HAP-1 (cell line): Measurements from ENCODE around the gene CCDC154.
"Not testable (repeated sequence)": the region's sequence is repeated elsewhere in the genome, so short reads cannot be mapped to it uniquely, and the experiment has no call there.

Experiments used
- DNase-seq, 2 experiments: peaks; one replicate each; pipeline ENCODE4 v3.0.0-alpha.2; 2016 to 2020; ENCODE audit warnings: low spot score in 2 of 2
- H3K27me3 ChIP-seq: fragments of 250-450 bp; sonication (Bioruptor Pico); 2 replicates; pipeline ENCODE4 v1.5.1; 2020; ENCODE audit warnings: low read depth, mild to moderate bottlenecking, moderate library complexity
- H3K36me3 ChIP-seq: fragments of 250-450 bp; sonication (Bioruptor Pico); replicated peaks from 2 replicates; pipeline ENCODE4 v1.5.1; 2020; ENCODE audit warnings: mild to moderate bottlenecking
- H3K4me1 ChIP-seq: fragments of 250-450 bp; sonication (Bioruptor Pico); 2 replicates; pipeline ENCODE4 v1.5.1; 2020; ENCODE audit warnings: mild to moderate bottlenecking
- H3K4me3 ChIP-seq: fragments of 250-450 bp; sonication (Bioruptor Pico); 2 replicates; pipeline ENCODE4 v1.5.1; 2020; ENCODE audit warnings: mild to moderate bottlenecking, moderate library complexity
- H3K9me3 ChIP-seq: fragments of 250-450 bp; sonication (Bioruptor Pico); 2 replicates; pipeline ENCODE4 v1.5.1; 2020; ENCODE audit warnings: mild to moderate bottlenecking, moderate library complexity
- in situ Hi-C: fragments of 300-500 bp; cut with MboI; formaldehyde crosslinking; loops from 3 replicates; pipeline ENCODE4 v1.14.3; 2020; ENCODE audit warnings: low sequenced_read_pairs, inconsistent platforms, mixed read lengths

The CCDC154 gene

DNA sequence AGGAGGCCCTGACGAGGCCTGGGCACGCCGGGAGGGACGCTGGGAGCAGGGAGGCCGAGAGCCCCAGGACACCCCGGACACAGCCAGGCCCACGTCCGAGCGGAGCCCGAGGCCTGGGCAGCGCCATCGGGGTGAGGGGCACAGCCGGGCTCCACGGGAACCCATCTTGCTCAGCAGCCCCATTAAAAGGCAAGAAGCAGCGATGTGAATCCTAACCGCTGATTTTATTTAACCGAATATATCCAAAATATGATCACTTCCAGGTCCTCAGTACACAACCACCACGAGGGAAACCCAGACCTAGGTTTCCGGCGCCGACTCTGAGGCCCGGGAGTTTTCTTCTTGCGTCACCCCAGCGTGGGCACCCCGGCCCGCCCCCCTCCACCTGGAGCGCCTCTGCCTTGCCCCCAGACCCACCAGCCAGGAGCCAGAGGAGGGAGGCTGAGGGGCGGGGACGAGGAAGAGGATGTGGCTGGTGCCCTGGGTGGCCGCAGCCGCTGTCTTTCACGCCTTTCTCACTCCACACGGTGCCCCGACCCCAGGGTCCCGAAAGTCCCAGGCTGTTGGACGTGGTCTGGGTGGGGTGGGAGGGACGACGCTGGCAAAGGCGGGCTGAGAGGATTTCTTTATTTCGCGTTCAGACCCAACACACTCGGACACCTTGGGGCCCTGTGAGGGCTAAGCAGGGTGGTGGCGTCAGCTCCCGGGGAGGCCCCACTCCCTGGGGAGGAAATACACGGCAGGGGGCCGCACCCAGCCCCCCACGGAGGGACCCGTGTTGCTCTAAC lies 568 bp upstream of the CCDC154 start:
- H3K9me3 ChIP-seq: no peaks in the 10 kb centered on the region
- peaks cover 2% of the 10 kb centered on the region; the same call in 1 of the 2 replicates for H3K36me3 ChIP-seq
- no peaks in the 10 kb centered on the region for H3K27me3 ChIP-seq
- DNase-seq: no peak
- no peak overlapping the region for H3K4me3 ChIP-seq
- no peaks in the 10 kb centered on the region for H3K4me1 ChIP-seq
- in situ Hi-C loops: no loop called here

DNA sequence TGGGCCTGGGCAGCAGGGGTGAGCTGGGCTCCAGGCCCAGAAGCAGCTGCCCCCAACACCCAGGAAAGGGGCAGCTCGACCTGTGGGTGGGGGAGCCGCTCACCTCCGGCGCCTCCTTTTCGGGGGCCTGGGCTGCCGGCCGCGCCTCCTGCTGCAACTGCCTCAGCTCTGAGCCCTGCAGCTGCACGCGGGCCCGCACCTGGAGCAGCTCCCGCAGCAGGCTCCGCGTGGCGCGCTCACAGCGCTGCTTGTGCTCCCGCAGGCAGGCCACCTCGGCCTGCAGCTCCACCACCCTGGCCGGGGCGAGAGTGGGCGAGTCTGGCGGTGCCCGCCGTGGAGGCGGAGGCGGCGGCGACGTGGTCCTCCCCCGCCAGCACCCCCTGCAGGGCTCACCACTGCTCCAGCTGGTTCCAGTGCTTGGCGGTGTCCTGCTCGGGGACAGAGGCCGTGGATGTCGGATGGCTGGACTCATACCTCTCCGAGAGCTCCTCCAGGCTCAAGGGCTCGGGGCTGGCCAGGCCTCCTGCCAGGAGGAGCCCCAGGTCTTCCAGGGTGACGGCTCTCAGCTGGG lies 868 bp downstream of the CCDC154 start:
- no peak for DNase-seq
- Histone ChIP-seq H3K9me3 (no peaks in the 10 kb centered on the region), H3K27me3 (no peaks in the 10 kb centered on the region), H3K4me1 (no peaks in the 10 kb centered on the region), H3K36me3 (no peaks in the 10 kb centered on the region; the same call in 1 of the 2 replicates), H3K4me3 (no peak overlapping the region)
- in situ Hi-C loops: no loop called here

DNA sequence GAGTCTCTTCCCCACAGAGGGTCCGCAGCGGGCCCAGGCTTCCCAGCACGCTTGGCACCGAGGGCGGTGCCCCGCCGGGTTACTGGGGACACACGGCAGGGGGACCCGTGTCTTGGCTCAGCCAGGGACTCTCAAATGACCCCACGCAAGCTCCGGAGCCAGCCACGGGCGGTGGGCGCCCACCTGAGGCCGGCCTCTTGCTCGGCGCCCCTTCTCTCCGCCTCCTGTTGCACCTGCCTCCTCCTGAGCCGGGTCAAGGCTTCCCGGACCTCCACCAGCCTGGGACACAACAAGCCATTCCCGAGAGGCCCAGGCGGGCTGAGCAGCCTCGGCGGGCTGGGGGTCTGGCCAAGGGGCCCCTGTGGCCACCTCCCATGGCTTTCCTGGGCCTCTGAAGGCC lies 1.7 kb downstream of the CCDC154 start:
- no peak for DNase-seq
- in situ Hi-C loops: no loop called here
- Histone ChIP-seq H3K36me3 (no peaks in the 10 kb centered on the region), H3K4me3 (no peak overlapping the region), H3K9me3 (no peaks in the 10 kb centered on the region), H3K4me1 (no peaks in the 10 kb centered on the region), H3K27me3 (no peaks in the 10 kb centered on the region)

DNA sequence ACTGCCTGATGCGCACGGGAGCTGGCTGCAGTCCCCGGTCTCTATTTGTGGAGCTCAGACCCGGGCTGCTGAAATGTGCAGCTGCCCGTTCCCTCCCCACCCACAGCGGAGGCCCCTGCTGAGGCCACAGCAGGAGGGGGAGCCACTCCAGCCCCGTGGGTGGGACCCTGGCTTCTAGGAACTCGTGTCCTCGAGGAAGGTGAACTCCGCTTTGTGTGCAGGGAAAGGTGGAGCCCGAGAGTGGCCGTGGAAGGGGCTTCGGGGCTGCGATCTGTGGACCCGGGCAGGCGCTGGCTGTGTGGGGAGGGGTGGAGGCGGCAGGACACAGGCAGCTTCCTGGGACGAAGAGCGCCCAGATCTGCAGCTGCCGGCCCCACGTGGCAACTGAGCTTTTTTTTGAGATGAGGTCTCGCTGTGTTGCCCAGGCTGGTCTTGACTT lies 2.9 kb downstream of the CCDC154 start:
- no peak overlapping the region for H3K4me3 ChIP-seq
- no peaks in the 10 kb centered on the region for H3K27me3 ChIP-seq
- no peaks in the 10 kb centered on the region for H3K4me1 ChIP-seq
- no peak for DNase-seq
- H3K36me3 ChIP-seq: no peaks in the 10 kb centered on the region
- no peaks in the 10 kb centered on the region for H3K9me3 ChIP-seq
- in situ Hi-C loops: no loop called here

DNA sequence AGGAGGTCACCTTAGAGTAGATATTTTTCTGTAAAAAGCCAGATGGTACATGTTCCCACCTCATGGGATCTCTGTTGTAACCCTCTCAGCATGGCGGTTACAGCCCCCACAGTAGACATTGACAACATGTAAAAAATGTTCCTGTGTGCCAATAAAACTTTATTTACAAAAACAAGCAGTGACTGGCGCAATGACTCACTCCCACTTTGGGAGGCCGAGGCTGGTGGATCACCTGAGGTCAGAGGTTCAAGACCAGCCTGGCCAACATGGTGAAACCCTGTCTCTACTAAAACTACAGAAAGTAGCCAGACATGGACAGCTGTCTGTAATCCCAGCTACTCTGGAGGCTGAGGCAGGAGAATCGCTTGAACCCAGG lies 4.7 kb downstream of the CCDC154 start:
- H3K36me3 ChIP-seq, in situ Hi-C loops, H3K27me3 ChIP-seq, H3K4me3 ChIP-seq, H3K9me3 ChIP-seq, H3K4me1 ChIP-seq, DNase-seq: not testable (repeated sequence)

DNA sequence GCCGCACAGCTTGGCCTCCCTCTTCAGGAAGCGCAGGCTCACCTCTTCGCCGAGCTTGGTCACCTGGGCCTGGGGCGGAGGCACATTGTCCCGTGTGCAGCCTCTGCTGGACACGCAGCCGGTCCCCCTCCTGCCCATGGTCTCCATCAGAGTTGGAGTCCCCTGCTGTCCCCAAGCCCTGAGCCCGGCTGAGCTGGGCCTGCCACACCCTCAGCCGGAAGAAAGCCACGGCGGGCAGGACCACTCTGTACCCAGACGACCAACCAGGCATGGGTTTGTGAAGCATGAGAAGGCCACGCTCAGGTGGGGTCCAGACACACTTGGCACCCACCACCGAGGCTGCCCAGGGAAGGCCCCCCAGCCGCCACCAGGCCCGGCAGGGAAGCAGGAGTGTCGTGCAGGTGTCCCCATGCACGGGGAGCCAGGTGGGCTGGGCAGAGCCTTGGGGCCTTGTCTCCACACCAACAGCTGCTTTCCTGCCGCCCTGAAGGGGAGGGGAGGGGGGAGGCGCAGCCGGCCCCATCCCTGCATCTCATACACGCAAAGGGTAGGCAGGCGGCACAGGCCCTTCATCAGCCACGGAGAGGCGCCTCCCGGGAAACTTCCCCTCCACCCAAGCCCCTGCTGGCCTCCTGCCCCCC lies 5.2 kb downstream of the CCDC154 start:
- Histone ChIP-seq H3K27me3 (no peaks in the 10 kb centered on the region), H3K36me3 (no peaks in the 10 kb centered on the region), H3K4me3 (no peak overlapping the region), H3K9me3 (no peaks in the 10 kb centered on the region), H3K4me1 (no peaks in the 10 kb centered on the region)
- DNase-seq: no peak
- in situ Hi-C loops: no loop called here

GRCh38 chr16:1438229-1439057 lies 5.9 kb downstream of the CCDC154 start:
- Histone ChIP-seq H3K4me3 (no peak overlapping the region), H3K27me3 (no peaks in the 10 kb centered on the region), H3K36me3 (no peaks in the 10 kb centered on the region), H3K4me1 (no peaks in the 10 kb centered on the region), H3K9me3 (no peaks in the 10 kb centered on the region)
- in situ Hi-C loops: no loop called here
- DNase-seq: no peak

DNA sequence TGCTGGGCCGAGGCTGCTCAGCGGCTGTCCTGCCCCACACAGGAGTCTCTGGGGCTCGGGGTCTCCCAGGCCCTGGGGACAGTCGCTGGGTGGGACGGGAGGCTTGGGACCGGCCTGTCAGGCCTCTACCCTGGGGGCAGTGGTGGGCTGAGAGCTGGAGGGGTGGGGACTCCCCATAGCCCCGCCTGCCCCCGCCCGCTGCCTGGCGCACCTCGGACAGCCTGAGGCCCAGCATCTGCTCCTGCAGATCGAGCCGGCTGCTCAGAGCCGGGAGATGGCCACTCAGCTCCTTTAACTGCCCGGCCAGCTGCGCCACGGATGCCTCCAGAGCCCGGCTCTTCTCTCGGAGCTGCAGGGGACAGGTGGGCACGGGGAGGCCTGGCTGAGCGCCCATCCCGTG lies 6.8 kb downstream of the CCDC154 start:
- Histone ChIP-seq H3K36me3 (no peaks in the 10 kb centered on the region), H3K4me1 (no peaks in the 10 kb centered on the region), H3K9me3 (no peaks in the 10 kb centered on the region), H3K4me3 (no peak overlapping the region), H3K27me3 (no peaks in the 10 kb centered on the region)
- in situ Hi-C loops: no loop called here
- no peak for DNase-seq

- no peaks in the 10 kb centered on the region for H3K4me1 ChIP-seq
- no peak for DNase-seq
- H3K4me3 ChIP-seq: no peak overlapping the region
Measured at GRCh38 chr16:1436731-1437355, 7.5 kb downstream of the CCDC154 start.

DNA sequence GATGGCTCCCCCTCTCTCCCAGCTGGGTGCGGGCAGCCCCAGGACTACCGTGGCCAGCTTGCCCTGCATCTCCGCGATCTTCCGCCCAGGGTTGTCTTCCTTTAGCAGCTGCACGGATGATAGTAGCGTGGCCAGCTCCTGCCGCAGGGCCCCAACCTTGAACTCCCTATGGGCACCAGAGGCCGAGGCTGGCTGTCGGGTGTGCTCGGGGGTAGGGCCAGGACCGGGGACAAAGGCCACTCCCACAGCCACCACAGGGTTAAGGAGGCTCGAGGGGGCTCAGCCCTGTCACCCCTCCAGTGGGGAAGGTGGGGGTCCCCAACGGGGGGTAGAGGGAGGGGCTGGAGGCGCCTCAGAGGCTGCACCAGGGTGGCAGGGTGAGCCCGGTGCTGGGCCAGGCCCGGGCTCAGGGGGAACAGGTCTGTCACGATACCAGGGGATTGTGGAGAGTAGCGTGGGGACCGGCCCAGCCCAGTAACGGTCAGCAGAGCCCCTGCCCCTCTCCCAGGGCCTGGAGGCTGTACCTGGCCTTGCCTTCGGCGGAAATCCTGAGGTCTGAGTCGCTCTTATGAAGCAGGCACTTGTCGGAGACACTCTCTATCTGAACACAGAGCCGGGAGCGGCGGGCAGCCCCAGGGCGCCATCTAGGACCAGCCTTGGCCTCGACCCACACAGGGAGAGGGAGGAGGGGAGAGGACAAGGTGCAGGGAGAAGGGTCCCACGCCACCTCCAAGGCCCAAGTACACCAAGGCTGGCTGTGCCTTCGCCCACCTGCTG lies 8.2 kb downstream of the CCDC154 start:
- Histone ChIP-seq H3K4me1 (no peaks in the 10 kb centered on the region), H3K4me3 (no peak overlapping the region), H3K27me3 (no peaks in the 10 kb centered on the region), H3K9me3 (no peaks in the 10 kb centered on the region), H3K36me3 (no peaks in the 10 kb centered on the region)
- DNase-seq: no peak
- in situ Hi-C loops: no loop called here

More at GRCh38 chr16:1436731-1437355, 7.5 kb downstream of the CCDC154 start:
- Histone ChIP-seq H3K36me3 (no peaks in the 10 kb centered on the region), H3K27me3 (no peaks in the 10 kb centered on the region), H3K9me3 (no peaks in the 10 kb centered on the region)
- in situ Hi-C loops: no loop called here

GRCh38 chr16:1434644-1435592 lies 9.4 kb downstream of the CCDC154 start:
- in situ Hi-C loops: no loop called here
- no peaks in the 10 kb centered on the region for H3K27me3 ChIP-seq
- H3K4me1 ChIP-seq: no peaks in the 10 kb centered on the region
- H3K9me3 ChIP-seq: no peaks in the 10 kb centered on the region
- H3K4me3 ChIP-seq: no peak overlapping the region
- DNase-seq: no peak
- no peaks in the 10 kb centered on the region for H3K36me3 ChIP-seq

- H3K36me3 ChIP-seq: no peaks in the 10 kb centered on the region
- no peak for DNase-seq
- H3K4me3 ChIP-seq: no peak overlapping the region
- in situ Hi-C loops: no loop called here
- no peaks in the 10 kb centered on the region for H3K9me3 ChIP-seq
- H3K4me1 ChIP-seq: no peaks in the 10 kb centered on the region
- no peaks in the 10 kb centered on the region for H3K27me3 ChIP-seq
Measured at GRCh38 chr16:1433756-1434155, 10.6 kb downstream of the CCDC154 start.
